ENCODE data around the gene GPR75. TPM values are rescaled to one million over a fixed set of nuclear protein-coding genes. Genes with fewer than 3 reads are reported as not detected.

The GPR75 gene
- total and polyA plus RNA-seq, 4 donors: 0.71 to 2.8 (median 1.1) TPM

GRCh38 chr2:53865962-53866361 is 6.2 kb upstream of the GPR75 start:
- 93 to 94% methylated on average over 5 of the region's 5 CpGs for WGBS, 2 donors
- TF ChIP-seq CTCF (IDR thresholded peaks at IDR 0.05; ENCODE audit: control extremely low read depth, extremely low read depth): no peak

GRCh38 chr2:53865264-53865663 is 5.5 kb upstream of the GPR75 start:
- no peaks in the 10 kb centered on the region for H3K9me3 ChIP-seq (ENCODE audit: control insufficient read depth in 4 of 4, insufficient read depth in 3 of 4, low read length in 3 of 4)
- TF ChIP-seq CTCF (IDR thresholded peaks at IDR 0.05; ENCODE audit: control extremely low read depth, extremely low read depth): no peak
- DNase-seq (no peak), ATAC-seq (ENCODE audit: insufficient read depth, low FRiP score) (no peak)
- no peak overlapping the region for H3K9ac ChIP-seq (ENCODE audit: insufficient read depth in 1 of 2, low read length in 2 of 2)
- 72 to 86% methylated on average over 2 of the region's 2 CpGs for WGBS, 2 donors
- no peaks in the 10 kb centered on the region for H3K27me3 ChIP-seq (ENCODE audit: control insufficient read depth in 3 of 3, insufficient read depth in 3 of 3, low read length in 2 of 3)
- peaks cover 10 to 34% (median 17%) of the 10 kb centered on the region in 4 donors for H3K36me3 ChIP-seq (ENCODE audit: control insufficient read depth in 4 of 4, insufficient read depth in 4 of 4, low read length in 4 of 4)
- H3K4me1 ChIP-seq (ENCODE audit: control insufficient read depth in 5 of 5, insufficient read depth in 5 of 5, low read length in 5 of 5): peaks cover 0 to under 1% (median 0%) of the 10 kb centered on the region in 5 donors
- H3K27ac ChIP-seq (ENCODE audit: low read depth in 1 of 2, low read length in 1 of 2): no peak overlapping the region
- no peak overlapping the region for H3K4me3 ChIP-seq

More at GRCh38 chr2:53865962-53866361, 6.2 kb upstream of the GPR75 start:
- Histone ChIP-seq H3K4me1 (ENCODE audit: control insufficient read depth in 5 of 5, insufficient read depth in 5 of 5, low read length in 5 of 5) (no peaks in the 10 kb centered on the region), H3K36me3 (ENCODE audit: control insufficient read depth in 4 of 4, insufficient read depth in 4 of 4, low read length in 4 of 4) (peaks cover 10 to 34% (median 18%) of the 10 kb centered on the region in 4 donors), H3K27me3 (ENCODE audit: control insufficient read depth in 3 of 3, insufficient read depth in 3 of 3, low read length in 2 of 3) (no peaks in the 10 kb centered on the region), H3K9ac (ENCODE audit: insufficient read depth in 1 of 2, low read length in 2 of 2) (no peak overlapping the region), H3K27ac (ENCODE audit: low read depth in 1 of 2, low read length in 1 of 2) (no peak overlapping the region), H3K9me3 (ENCODE audit: control insufficient read depth in 4 of 4, insufficient read depth in 3 of 4, low read length in 3 of 4) (no peaks in the 10 kb centered on the region), H3K4me3 (no peak overlapping the region)
- no peak for DNase-seq
- no peak for ATAC-seq (ENCODE audit: insufficient read depth, low FRiP score)

- Histone ChIP-seq H3K27ac (ENCODE audit: low read depth in 1 of 2, low read length in 1 of 2) (no peak overlapping the region), H3K9ac (ENCODE audit: insufficient read depth in 1 of 2, low read length in 2 of 2) (no peak overlapping the region), H3K36me3 (ENCODE audit: control insufficient read depth in 4 of 4, insufficient read depth in 4 of 4, low read length in 4 of 4) (peaks cover 10 to 26% (median 18%) of the 10 kb centered on the region in 4 donors), H3K4me1 (ENCODE audit: control insufficient read depth in 5 of 5, insufficient read depth in 5 of 5, low read length in 5 of 5) (peaks cover 0 to 4% (median 0%) of the 10 kb centered on the region in 5 donors), H3K4me3 (no peak overlapping the region), H3K27me3 (ENCODE audit: control insufficient read depth in 3 of 3, insufficient read depth in 3 of 3, low read length in 2 of 3) (no peaks in the 10 kb centered on the region), H3K9me3 (ENCODE audit: control insufficient read depth in 4 of 4, insufficient read depth in 3 of 4, low read length in 3 of 4) (no peaks in the 10 kb centered on the region)
- TF ChIP-seq CTCF (IDR thresholded peaks at IDR 0.05; ENCODE audit: control extremely low read depth, extremely low read depth): no peak
- WGBS, 2 donors: 95 to 97% methylated on average over 6 of the region's 6 CpGs
- DNase-seq (no peak), ATAC-seq (ENCODE audit: insufficient read depth, low FRiP score) (no peak)
Measured at GRCh38 chr2:53863538-53864227, 3.9 kb upstream of the GPR75 start.
